GM18507 (cell line): ENCODE measurements around the gene CACNA1C.

Experiments used
- DNase-seq: peaks from one replicate; pipeline ENCODE4 v3.0.0; 2011; ENCODE audit warnings: low read depth; ENCODE audit not compliant: insufficient read length; ENCODE audit errors: extremely low spot score
- FAIRE-seq: peaks from 2 replicates; lab custom pipeline; 2011; peaks lifted over from hg19 to GRCh38; lab: Jason Lieb, UNC

The CACNA1C gene

GRCh38 chr12:2319136-2319535, 266.3 kb downstream of the CACNA1C start:
- DNase-seq (no peak), FAIRE-seq (no peak)

GRCh38 chr12:2319737-2320506, 267.1 kb downstream of the CACNA1C start:
- FAIRE-seq = no peak
- DNase-seq = no peak

- DNase-seq (no peak), FAIRE-seq (no peak)
These were observed 268.1 kb downstream of the CACNA1C start for GRCh38 chr12:2320841-2321240.

- FAIRE-seq (no peak), DNase-seq (no peak)
These were observed 269.9 kb downstream of the CACNA1C start for GRCh38 chr12:2322554-2323120.

GRCh38 chr12:2323532-2324255, 270.9 kb downstream of the CACNA1C start:
- FAIRE-seq (no peak), DNase-seq (no peak)

GRCh38 chr12:2324387-2324786, 271.6 kb downstream of the CACNA1C start:
- DNase-seq (no peak), FAIRE-seq (no peak)

GRCh38 chr12:2325519-2325918, 272.7 kb downstream of the CACNA1C start:
- DNase-seq (no peak), FAIRE-seq (no peak)

- no peak for DNase-seq
- FAIRE-seq = no peak
These were observed 273.7 kb downstream of the CACNA1C start for GRCh38 chr12:2326470-2326869.

GRCh38 chr12:2328661-2329060, 275.9 kb downstream of the CACNA1C start:
- DNase-seq = no peak
- FAIRE-seq = no peak

- no peak for DNase-seq
- FAIRE-seq = no peak
These were observed 276.9 kb downstream of the CACNA1C start for GRCh38 chr12:2329661-2330210.

- FAIRE-seq = no peak
- DNase-seq = no peak
These were observed 279.4 kb downstream of the CACNA1C start for GRCh38 chr12:2332236-2332635.

- FAIRE-seq (no peak), DNase-seq (no peak)
These were observed 280.2 kb downstream of the CACNA1C start for GRCh38 chr12:2332947-2333346.

- FAIRE-seq = peak; percentile 24
- no peak for DNase-seq
These were observed 280.9 kb downstream of the CACNA1C start for GRCh38 chr12:2333491-2334195.

- DNase-seq (no peak), FAIRE-seq (no peak)
These were observed 281.5 kb downstream of the CACNA1C start for GRCh38 chr12:2334271-2334670.

GRCh38 chr12:2334689-2335088, 281.9 kb downstream of the CACNA1C start:
- no peak for FAIRE-seq

GRCh38 chr12:2335109-2335508, 282.3 kb downstream of the CACNA1C start:
- FAIRE-seq (no peak), DNase-seq (no peak)

More at GRCh38 chr12:2334689-2335088, 281.9 kb downstream of the CACNA1C start:
- DNase-seq = no peak

- no peak for FAIRE-seq
- DNase-seq = no peak
These were observed 282.7 kb downstream of the CACNA1C start for GRCh38 chr12:2335513-2335912.

- FAIRE-seq (no peak), DNase-seq (no peak)
These were observed 283.1 kb downstream of the CACNA1C start for GRCh38 chr12:2335916-2336315.

GRCh38 chr12:2336409-2336829, 283.6 kb downstream of the CACNA1C start:
- DNase-seq = no peak

More at GRCh38 chr12:2336409-2336829, 283.6 kb downstream of the CACNA1C start:
- FAIRE-seq = peak; percentile 76
